GM23248 (cell line): ENCODE data around the gene NPAS3.

Source experiments
- EZH2 ChIP-seq: fragments of 200-600 bp; sonication (generic); IDR thresholded peaks from 2 replicates; pipeline ENCODE4 v1.6.1; 2018; ENCODE audit warnings: antibody characterized with exemption, mild to moderate bottlenecking; ENCODE audit not compliant: insufficient read depth, poor library complexity, severe bottlenecking
- EZH2phosphoT487 ChIP-seq: fragments of 200-600 bp; sonication (generic); IDR thresholded peaks from 2 replicates; pipeline ENCODE4 v1.6.1; 2018; ENCODE audit warnings: antibody characterized with exemption, moderate library complexity, mild to moderate bottlenecking, low read depth; ENCODE audit not compliant: insufficient read depth

DNA sequence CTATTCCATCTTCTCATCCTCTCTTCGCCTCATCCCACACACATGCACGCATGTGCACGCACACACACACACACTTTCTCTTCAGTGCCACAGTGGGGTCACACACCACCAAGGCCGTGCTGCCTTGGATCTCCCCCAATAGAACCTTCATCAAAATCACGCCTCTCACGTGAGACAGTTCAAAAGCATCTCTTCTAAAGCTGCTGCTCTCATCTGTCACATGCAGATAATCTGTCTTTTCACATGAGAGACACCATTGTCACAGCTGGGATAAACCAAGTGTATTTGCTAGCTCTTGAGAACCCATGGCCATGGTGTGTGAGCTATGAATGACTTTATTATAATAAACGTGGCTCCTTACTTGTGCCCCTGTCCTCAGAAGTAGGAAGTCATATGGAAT is 793.5 kb downstream of the NPAS3 start:
- TF ChIP-seq EZH2: no peak
- no peak for TF ChIP-seq EZH2phosphoT487
